ENCODE data around the gene SCD5.

- no peak for TF ChIP-seq POLR2AphosphoS5 (IDR thresholded peaks at IDR 0.05; ENCODE audit: low read depth, low read length)
- TF ChIP-seq SIN3A (IDR thresholded peaks at IDR 0.05; ENCODE audit: borderline replicate concordance, insufficient read depth, low read length): no peak
- TF ChIP-seq REST (IDR thresholded peaks at IDR 0.05; ENCODE audit: insufficient read depth in 1 of 2, low read depth in 2 of 2, low read length in 2 of 2): no peak
Observed at GRCh38 chr4:82593411-82593810, 205.2 kb downstream of the SCD5 start.

All from PFSK-1 (cell line).